ENCODE data around the gene MMP25.

DNA sequence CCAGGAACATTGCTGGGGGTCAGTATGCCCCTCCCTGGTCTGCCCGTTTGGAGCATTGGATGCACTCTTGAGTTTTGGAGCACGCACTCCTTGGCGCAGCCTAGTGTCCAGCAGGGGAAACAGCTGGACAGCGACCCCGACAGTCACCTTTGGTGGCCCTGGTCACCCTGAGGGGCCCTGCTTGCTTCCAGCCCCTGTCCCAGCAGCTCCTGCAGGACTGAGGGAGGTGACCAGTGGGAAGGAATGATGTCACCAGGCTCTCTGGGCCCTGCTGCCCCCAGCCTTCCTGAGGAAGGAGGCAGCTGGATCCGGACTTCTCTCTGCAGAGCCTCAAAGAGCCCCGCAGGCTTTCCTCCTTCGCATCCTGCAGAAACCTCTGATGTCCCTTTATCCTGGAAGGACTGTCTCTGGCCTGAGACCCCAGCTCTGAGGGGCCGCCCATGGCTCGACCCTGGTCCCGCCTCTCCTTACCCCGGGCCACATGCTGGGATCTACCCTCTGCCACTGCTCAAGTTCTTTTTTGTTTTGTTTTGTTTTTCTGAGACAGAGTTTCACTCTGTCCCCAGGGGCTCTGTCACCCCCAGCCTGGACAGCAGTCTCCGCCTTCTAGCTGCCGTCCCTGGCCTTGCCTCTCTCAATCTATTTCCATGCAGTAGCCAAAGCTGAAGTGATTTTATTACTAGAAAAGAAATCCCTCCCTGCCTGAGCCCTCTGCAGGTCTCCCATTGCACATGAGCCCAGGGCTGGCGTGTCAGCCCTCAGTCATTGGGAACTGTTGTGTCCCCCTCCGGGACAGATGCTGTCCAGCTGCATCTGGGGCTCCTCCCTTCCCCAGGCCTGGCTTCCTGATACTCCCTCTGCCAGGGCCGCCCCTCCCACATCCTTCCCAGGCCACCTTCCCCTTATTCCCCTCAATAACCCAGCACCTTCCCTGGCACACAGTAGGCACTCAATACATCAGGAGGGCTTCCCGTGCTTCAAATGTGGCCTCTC lies 41.2 kb downstream of the MMP25 start:
- TF ChIP-seq, protein P1, sequence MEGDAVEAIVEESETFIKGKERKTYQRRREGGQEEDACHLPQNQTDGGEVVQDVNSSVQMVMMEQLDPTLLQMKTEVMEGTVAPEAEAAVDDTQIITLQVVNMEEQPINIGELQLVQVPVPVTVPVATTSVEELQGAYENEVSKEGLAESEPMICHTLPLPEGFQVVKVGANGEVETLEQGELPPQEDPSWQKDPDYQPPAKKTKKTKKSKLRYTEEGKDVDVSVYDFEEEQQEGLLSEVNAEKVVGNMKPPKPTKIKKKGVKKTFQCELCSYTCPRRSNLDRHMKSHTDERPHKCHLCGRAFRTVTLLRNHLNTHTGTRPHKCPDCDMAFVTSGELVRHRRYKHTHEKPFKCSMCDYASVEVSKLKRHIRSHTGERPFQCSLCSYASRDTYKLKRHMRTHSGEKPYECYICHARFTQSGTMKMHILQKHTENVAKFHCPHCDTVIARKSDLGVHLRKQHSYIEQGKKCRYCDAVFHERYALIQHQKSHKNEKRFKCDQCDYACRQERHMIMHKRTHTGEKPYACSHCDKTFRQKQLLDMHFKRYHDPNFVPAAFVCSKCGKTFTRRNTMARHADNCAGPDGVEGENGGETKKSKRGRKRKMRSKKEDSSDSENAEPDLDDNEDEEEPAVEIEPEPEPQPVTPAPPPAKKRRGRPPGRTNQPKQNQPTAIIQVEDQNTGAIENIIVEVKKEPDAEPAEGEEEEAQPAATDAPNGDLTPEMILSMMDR (IDR thresholded peaks at IDR 0.05) = no peak; the same call in 1 of the 2 replicates
- TF ChIP-seq, protein P2, sequence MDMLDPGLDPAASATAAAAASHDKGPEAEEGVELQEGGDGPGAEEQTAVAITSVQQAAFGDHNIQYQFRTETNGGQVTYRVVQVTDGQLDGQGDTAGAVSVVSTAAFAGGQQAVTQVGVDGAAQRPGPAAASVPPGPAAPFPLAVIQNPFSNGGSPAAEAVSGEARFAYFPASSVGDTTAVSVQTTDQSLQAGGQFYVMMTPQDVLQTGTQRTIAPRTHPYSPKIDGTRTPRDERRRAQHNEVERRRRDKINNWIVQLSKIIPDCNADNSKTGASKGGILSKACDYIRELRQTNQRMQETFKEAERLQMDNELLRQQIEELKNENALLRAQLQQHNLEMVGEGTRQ (IDR thresholded peaks at IDR 0.05; ENCODE audit: borderline replicate concordance, low read depth, low read length) = no peak
- TF ChIP-seq, protein P3, sequence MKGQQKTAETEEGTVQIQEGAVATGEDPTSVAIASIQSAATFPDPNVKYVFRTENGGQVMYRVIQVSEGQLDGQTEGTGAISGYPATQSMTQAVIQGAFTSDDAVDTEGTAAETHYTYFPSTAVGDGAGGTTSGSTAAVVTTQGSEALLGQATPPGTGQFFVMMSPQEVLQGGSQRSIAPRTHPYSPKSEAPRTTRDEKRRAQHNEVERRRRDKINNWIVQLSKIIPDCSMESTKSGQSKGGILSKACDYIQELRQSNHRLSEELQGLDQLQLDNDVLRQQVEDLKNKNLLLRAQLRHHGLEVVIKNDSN (IDR thresholded peaks at IDR 0.05; ENCODE audit: borderline replicate concordance, low read depth) = no peak
- TF ChIP-seq, protein P4, sequence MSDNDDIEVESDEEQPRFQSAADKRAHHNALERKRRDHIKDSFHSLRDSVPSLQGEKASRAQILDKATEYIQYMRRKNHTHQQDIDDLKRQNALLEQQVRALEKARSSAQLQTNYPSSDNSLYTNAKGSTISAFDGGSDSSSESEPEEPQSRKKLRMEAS (IDR thresholded peaks at IDR 0.05; ENCODE audit: low read depth) = no peak
- TF ChIP-seq EP300 (IDR thresholded peaks at IDR 0.05; ENCODE audit: borderline replicate concordance in 1 of 2, low read depth in 1 of 2, low read length in 1 of 2) = no peak
- TF ChIP-seq FOSL2 (IDR thresholded peaks at IDR 0.05; ENCODE audit: borderline replicate concordance, low read depth) = no peak

Measured in SK-N-SH (cell line).